Measurements from ENCODE around the gene ITPKC. TPM values are rescaled to one million over a fixed set of nuclear protein-coding genes. Genes with fewer than 3 reads are reported as not detected.

The ITPKC gene
- total RNA-seq, 4 donors from 2014 or later = 18.3 to 49.7 (median 25.1) TPM

DNA sequence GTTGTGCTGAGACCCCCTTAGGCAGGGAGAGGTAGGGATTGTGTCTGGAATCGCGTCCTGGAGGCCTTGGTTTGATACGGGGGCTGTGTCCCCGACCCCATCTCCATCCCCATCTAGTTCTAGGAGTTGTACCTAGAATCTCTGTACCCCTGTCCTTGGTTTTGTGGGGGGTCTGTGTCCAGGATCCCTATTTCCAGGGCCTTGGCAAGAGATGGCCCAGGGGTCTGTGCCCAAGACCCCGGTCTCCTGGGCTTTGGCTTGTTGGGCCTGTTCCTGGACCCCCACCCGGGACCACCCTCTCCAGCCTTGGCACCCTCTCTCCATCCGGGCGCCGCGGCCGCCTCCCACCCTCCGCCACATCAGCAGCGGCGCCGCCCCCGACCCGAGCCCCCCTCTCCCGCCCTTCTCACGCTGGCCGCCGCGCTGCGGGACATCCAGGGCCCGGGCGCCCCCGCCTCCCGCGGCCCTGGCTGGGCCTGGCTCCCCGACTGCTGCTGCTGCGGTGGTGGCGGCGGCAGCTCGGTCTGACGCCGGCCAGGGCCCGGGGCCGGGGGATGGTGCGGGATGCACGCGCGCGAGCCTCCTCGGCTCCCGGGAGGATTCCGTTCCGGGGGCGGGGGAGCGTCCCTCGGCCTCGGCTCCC lies 26.7 kb upstream of the ITPKC start, which contains the start of gene NUMBL:
TSS of gene NUMBL (minus strand) at position 602 of the 643 bp plus-strand sequence. CDS start at position 434, 168 bp downstream.
- 9 to 33% methylated on average over 3 to 4 of the region's 50 CpGs for WGBS, 2 donors
- DNase-seq = no peak
- peak within 1 kb of the TSS; percentile 39 to 72 (median 60) for H3K27ac ChIP-seq
- H3K9me3 ChIP-seq = no peaks in the 10 kb centered on the region
- intact Hi-C loops (cut with DNase I) = no loop called here
- peak within 1 kb of the TSS; percentile 16 to 83 (median 30) for H3K4me3 ChIP-seq (replicated peaks in 1 of 3)
- peaks cover 10 to 16% of the 10 kb centered on the region in 2 donors for H3K4me1 ChIP-seq
- no peaks in the 10 kb centered on the region for H3K27me3 ChIP-seq
- TF ChIP-seq, protein P1, sequence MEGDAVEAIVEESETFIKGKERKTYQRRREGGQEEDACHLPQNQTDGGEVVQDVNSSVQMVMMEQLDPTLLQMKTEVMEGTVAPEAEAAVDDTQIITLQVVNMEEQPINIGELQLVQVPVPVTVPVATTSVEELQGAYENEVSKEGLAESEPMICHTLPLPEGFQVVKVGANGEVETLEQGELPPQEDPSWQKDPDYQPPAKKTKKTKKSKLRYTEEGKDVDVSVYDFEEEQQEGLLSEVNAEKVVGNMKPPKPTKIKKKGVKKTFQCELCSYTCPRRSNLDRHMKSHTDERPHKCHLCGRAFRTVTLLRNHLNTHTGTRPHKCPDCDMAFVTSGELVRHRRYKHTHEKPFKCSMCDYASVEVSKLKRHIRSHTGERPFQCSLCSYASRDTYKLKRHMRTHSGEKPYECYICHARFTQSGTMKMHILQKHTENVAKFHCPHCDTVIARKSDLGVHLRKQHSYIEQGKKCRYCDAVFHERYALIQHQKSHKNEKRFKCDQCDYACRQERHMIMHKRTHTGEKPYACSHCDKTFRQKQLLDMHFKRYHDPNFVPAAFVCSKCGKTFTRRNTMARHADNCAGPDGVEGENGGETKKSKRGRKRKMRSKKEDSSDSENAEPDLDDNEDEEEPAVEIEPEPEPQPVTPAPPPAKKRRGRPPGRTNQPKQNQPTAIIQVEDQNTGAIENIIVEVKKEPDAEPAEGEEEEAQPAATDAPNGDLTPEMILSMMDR (IDR thresholded peaks at IDR 0.05) = no peak
- TF ChIP-seq POLR2A (IDR thresholded peaks at IDR 0.05) = no peak
- H3K36me3 ChIP-seq = peaks cover 0 to 18% of the 10 kb centered on the region in 2 donors

DNA sequence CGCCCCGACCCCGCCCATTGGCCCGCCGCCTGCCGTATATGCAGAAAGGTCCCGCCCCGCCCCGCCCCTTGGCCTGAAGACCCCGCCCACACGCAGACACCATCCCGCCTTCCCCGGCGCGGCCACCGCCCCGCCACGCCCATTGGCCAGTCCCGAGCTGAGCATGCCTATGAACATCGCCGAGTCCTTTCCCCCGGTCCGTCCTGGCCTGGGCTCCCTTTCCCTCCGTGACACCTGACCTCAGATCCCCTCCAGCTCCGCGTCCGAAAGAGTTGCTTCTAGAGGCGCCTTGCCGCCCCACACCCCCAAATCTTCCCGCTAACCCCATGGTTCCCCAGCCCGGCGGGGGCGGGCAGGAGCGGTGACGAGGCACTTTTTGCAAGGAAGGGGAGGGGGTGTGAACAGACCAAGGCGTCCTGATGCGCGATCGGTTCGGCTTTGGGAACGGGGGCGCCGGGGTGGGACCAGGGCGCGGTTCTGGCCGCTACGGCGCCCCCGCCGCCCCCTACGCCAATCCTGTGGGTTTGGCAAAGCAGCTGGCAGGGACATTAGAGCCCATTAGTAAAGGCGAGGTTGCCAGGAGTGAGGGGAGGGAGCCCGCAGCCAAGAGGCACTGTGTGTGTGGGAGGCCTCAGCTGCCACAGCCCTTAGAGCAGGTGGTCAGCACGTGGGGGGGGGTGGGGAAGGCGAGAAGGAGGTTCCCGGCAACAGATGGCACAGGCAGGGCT lies 26.1 kb upstream of the ITPKC start:
- peak overlapping the region; percentile 16 to 83 (median 30) for H3K4me3 ChIP-seq (replicated peaks in 1 of 3)
- WGBS, 2 donors = 5 to 27% methylated on average over 6 to 12 of the region's 56 CpGs
- peaks cover 10 to 16% of the 10 kb centered on the region in 2 donors for H3K4me1 ChIP-seq
- intact Hi-C loops (cut with DNase I) = no loop called here
- H3K36me3 ChIP-seq = peaks cover 0 to 12% of the 10 kb centered on the region in 2 donors
- no peaks in the 10 kb centered on the region for H3K27me3 ChIP-seq
- DNase-seq = peak; percentile 93 to 94
- peak in 1 of 2 donors; percentile 46 for TF ChIP-seq POLR2A (IDR thresholded peaks at IDR 0.05)
- TF ChIP-seq, protein P1 (IDR thresholded peaks at IDR 0.05) = no peak
- H3K9me3 ChIP-seq = no peaks in the 10 kb centered on the region
- H3K27ac ChIP-seq = peak overlapping the region; percentile 39 to 72 (median 60)

DNA sequence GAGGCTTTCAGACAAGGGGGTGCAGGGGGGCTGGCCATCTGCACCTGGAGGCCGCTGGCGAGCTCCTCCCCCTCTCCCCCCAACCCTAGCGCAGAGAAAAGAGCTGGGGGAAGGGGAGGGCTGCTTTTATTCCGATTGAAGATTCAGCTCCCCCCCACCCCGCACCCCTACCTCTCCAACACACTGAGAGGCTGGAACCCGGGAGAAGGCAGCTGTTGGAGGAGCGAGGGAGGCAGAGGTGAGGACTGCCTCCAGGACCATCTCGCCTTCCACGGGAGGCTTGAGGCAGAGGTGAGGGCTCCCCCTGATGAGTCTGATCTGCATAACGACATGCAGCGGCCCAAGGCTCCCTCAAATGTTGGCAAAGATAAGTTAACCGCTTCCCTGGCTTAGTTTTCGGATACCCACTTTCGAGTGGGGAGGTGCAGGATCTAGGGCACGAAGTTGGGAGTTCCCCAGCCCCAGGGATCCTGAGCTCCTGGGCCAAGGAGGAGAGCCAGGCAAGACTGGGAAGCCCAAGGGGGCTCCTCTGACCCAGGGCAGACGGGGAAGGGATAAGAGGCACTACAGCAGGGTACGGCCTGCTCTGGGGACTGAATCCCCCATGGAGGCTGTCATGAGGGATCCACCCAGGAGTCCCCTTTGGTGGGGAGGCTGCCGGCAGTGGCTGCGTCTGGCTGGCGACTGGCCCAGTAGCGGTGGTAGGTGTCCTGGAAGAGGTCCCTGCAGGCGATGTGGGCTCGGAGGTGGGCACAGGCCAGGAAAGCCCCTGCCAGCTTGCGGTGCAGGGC lies 25.3 kb upstream of the ITPKC start:
- peak; percentile 19 to 27 for DNase-seq
- WGBS, 2 donors = 79 to 92% methylated on average over 17 to 21 of the region's 24 CpGs

DNA sequence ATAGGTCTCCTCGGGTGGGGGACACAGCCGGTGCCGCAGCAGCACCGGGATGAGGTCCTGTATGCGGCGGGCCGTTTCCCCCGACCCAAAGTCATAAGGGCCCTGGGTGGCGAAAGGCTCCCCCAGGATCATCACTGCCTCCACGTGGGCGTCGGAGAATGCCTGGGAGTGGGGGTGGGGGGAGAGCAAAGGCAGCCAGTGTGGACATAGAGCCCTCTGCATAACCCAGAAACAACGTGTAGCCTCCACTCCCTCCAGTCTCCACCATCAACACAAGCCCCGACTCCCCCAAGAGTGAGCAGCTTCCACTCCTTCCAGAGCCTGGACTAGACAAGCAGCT lies 24.7 kb upstream of the ITPKC start:
- Histone ChIP-seq H3K4me3 (replicated peaks in 1 of 3) (no peak overlapping the region), H3K36me3 (peaks cover 0 to 12% of the 10 kb centered on the region in 2 donors), H3K4me1 (peaks cover 10 to 16% of the 10 kb centered on the region in 2 donors), H3K27ac (no peak overlapping the region), H3K27me3 (no peaks in the 10 kb centered on the region), H3K9me3 (no peaks in the 10 kb centered on the region)
- no peak for DNase-seq
- 91 to 92% methylated on average over 10 to 14 of the region's 14 CpGs for WGBS, 2 donors
- intact Hi-C loops (cut with DNase I) = no loop called here
- TF ChIP-seq POLR2A (IDR thresholded peaks at IDR 0.05) = no peak
- TF ChIP-seq, protein P1 (IDR thresholded peaks at IDR 0.05) = no peak

More for the DNA sequence above, 25.3 kb upstream of the ITPKC start:
- Histone ChIP-seq H3K4me3 (replicated peaks in 1 of 3) (peak overlapping the region in 1 of 3 donors; percentile 83), H3K27me3 (no peaks in the 10 kb centered on the region), H3K27ac (peak overlapping the region; percentile 39 to 72 (median 60)), H3K4me1 (peaks cover 10 to 16% of the 10 kb centered on the region in 2 donors), H3K36me3 (peaks cover 0 to 12% of the 10 kb centered on the region in 2 donors), H3K9me3 (no peaks in the 10 kb centered on the region)
- intact Hi-C loops (cut with DNase I) = no loop called here
- TF ChIP-seq, protein P1 (IDR thresholded peaks at IDR 0.05) = no peak
- TF ChIP-seq POLR2A (IDR thresholded peaks at IDR 0.05) = no peak
